Measurements from ENCODE around the gene SRGAP2B.
"Not testable (repeated sequence)": the region's sequence is repeated elsewhere in the genome, so short reads cannot be mapped to it uniquely, and the experiment has no call there.

The SRGAP2B gene

GRCh38 chr1:145095284-145096057 is at the start of gene SRGAP2B, which contains the start of gene FAM72D:
SRGAP2B (minus strand) TSS chr1:145095328; CDS start chr1:145092901, 2,427 bp downstream.
FAM72D (plus strand) TSS chr1:145095974; CDS start chr1:145096848, 874 bp downstream.
- not testable (repeated sequence) for DNase-seq

- DNase-seq = not testable (repeated sequence)
These were observed 49.3 kb upstream of the SRGAP2B start for GRCh38 chr1:145144264-145144913.

GRCh38 chr1:145140549-145140948 is 45.4 kb upstream of the SRGAP2B start:
- DNase-seq = not testable (repeated sequence)

GRCh38 chr1:145134476-145134875 is 39.3 kb upstream of the SRGAP2B start:
- DNase-seq = not testable (repeated sequence)

- not testable (repeated sequence) for DNase-seq
These were observed 33.8 kb upstream of the SRGAP2B start for GRCh38 chr1:145128697-145129469.

- not testable (repeated sequence) for DNase-seq
These were observed 32.0 kb upstream of the SRGAP2B start for GRCh38 chr1:145127144-145127543.

- not testable (repeated sequence) for DNase-seq
These were observed 30.0 kb upstream of the SRGAP2B start for GRCh38 chr1:145125112-145125511.

- not testable (repeated sequence) for DNase-seq
These were observed 29.0 kb upstream of the SRGAP2B start for GRCh38 chr1:145123992-145124641.

GRCh38 chr1:145123062-145123395 is 27.9 kb upstream of the SRGAP2B start:
- DNase-seq = not testable (repeated sequence)

- not testable (repeated sequence) for DNase-seq
These were observed 27.4 kb upstream of the SRGAP2B start for GRCh38 chr1:145122344-145123061.

GRCh38 chr1:145119842-145120241 is 24.7 kb upstream of the SRGAP2B start:
- not testable (repeated sequence) for DNase-seq

GRCh38 chr1:145115587-145116493 is 20.7 kb upstream of the SRGAP2B start:
- DNase-seq = not testable (repeated sequence)

- DNase-seq = not testable (repeated sequence)
These were observed 19.5 kb upstream of the SRGAP2B start for GRCh38 chr1:145114560-145115057.

- not testable (repeated sequence) for DNase-seq
These were observed 17.6 kb upstream of the SRGAP2B start for GRCh38 chr1:145112703-145113102.

GRCh38 chr1:145111674-145112073 is 16.5 kb upstream of the SRGAP2B start:
- not testable (repeated sequence) for DNase-seq

- DNase-seq = not testable (repeated sequence)
These were observed 8.2 kb upstream of the SRGAP2B start for GRCh38 chr1:145103294-145103693.

- not testable (repeated sequence) for DNase-seq
These were observed 6.6 kb upstream of the SRGAP2B start for GRCh38 chr1:145101725-145102124.

GRCh38 chr1:145094655-145095211 is 395 bp downstream of the SRGAP2B start:
- not testable (repeated sequence) for DNase-seq

- DNase-seq = not testable (repeated sequence)
These were observed 1.5 kb downstream of the SRGAP2B start for GRCh38 chr1:145093517-145094149.
